Gastroesophageal sphincter (tissue), 4 donors: ENCODE measurements around the gene MRTFB. TPM values are rescaled to one million over a fixed set of nuclear protein-coding genes. Genes with fewer than 3 reads are reported as not detected.

Experiments
- ATAC-seq: fragments of 150-250 bp; one replicate; pipeline ENCODE4 v1.9.1; 2016; ENCODE audit warnings: mild to moderate bottlenecking, moderate library complexity
- H3K27ac ChIP-seq, 4 donors: fragments of 200-600 bp; sonication (generic) in 3 of 4; 1 replicate in 3 of 4; 2 replicates in 1 of 4; pipeline ENCODE4 v1.5.1; 2016 to 2019
- H3K27me3 ChIP-seq: fragments of 200-600 bp; sonication (generic); one replicate; pipeline ENCODE4 v1.5.1; 2019
- H3K36me3 ChIP-seq, 2 donors: fragments of 200-600 bp; sonication (generic); one replicate each; pipeline ENCODE4 v1.5.1; 2019; ENCODE audit warnings: control low read depth in 1 of 2
- H3K4me1 ChIP-seq, 3 donors: fragments of 200-600 bp; sonication (generic); 1 replicate in 2 of 3; 2 replicates in 1 of 3; pipeline ENCODE4 v1.5.1; 2016 to 2019; ENCODE audit warnings: control low read depth in 2 of 3
- H3K4me3 ChIP-seq, 2 donors: fragments of 200-600 bp; sonication (generic); one replicate each; pipeline ENCODE4 v1.5.1; 2019; ENCODE audit warnings: mild to moderate bottlenecking in 1 of 2, moderate library complexity in 1 of 2
- H3K9me3 ChIP-seq, 3 donors: fragments of 200-600 bp; sonication (generic); one replicate each; pipeline ENCODE4 v1.5.1; 2017 to 2019; ENCODE audit warnings: control low read depth in 2 of 3
- EP300 ChIP-seq: sonication (generic); formaldehyde crosslinking; IDR thresholded peaks from one replicate; pipeline ENCODE4 v1.6.1; 2017; ENCODE audit warnings: antibody characterized with exemption, mild to moderate bottlenecking
- POLR2A ChIP-seq, 2 donors: fragments of 450-650 bp; IDR thresholded peaks; one replicate each; pipeline ENCODE4 v1.6.1; 2017; ENCODE audit warnings: antibody characterized with exemption in 2 of 2, mild to moderate bottlenecking in 2 of 2, moderate library complexity in 1 of 2
- POLR2AphosphoS5 ChIP-seq: sonication (generic); formaldehyde crosslinking; IDR thresholded peaks from one replicate; pipeline ENCODE4 v1.6.1; 2017; ENCODE audit warnings: antibody characterized with exemption
- WGBS, 2 donors: methylation state at CpG; one replicate each; pipeline ENCODE4 v1.1.5; 2018; ENCODE audit warnings: low coverage in 1 of 2; 5-methylcytosine and 5-hydroxymethylcytosine counted together
- small RNA-seq, 4 donors: library from RNA; depleted of rRNA; stranded (forward); fragments of <200 nt; gene quantifications; one replicate each; pipeline ENCODE3, GENCODE V24; 2016
- total RNA-seq, 4 donors: library from RNA; depleted of rRNA; stranded (reverse); fragments of >200 nt; gene quantifications; one replicate each; pipeline ENCODE4 v1.1.0, GENCODE V29; 2016
- TF ChIP-seq, protein P1 (sequence below), 4 experiments: fragments of 200-600 bp in 2 of 4; fragments of 450-650 bp in 2 of 4; sonication (generic) in 1 of 4; IDR thresholded peaks; one replicate each; pipeline ENCODE4 v1.5.1; 2017 to 2019; ENCODE audit warnings: antibody characterized with exemption in 4 of 4, mild to moderate bottlenecking in 2 of 4, moderate library complexity in 2 of 4

Gene MRTFB
- total RNA-seq, 4 donors from 2014 or later, result 38.8 to 53.1 (median 41.1) TPM

DNA sequence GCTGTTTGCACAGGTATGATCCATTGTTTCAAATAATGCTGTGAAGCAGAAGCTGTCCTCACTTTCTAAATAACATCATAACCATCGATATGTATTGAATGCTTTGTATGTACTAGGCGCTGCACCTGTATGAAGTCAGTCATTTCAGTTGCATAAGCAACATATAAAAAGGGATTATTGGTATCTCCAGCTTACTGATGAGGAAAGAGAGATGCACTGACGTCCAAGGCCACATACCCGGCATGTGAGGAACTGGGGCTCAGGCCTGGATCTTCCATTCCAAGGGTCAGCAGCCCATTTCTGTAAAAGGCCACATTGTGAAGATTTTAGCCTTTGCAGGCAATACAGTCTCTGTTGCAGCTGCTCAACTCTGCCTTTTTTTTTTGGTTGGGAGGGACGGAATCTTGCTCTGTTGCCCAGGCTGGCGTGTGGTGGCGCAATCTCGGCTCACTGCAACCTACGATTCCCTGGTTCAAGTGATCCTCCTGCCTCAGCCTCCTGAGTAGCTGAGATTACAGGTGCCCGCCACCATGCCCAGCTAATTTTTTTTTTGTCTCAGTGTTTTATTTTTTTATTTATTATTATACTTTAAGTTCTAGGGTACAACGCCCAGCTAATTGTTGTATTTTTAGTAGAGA is 244.7 kb downstream of the MRTFB start:
- WGBS, 2 donors, result 70 to 75% methylated on average over 5 to 8 of the region's 11 CpGs
- no peak for ATAC-seq
- H3K9me3 ChIP-seq, result no peaks in the 10 kb centered on the region
- H3K36me3 ChIP-seq, result no peaks in the 10 kb centered on the region
- H3K4me1 ChIP-seq, result peaks cover 0 to 58% (median under 1%) of the 10 kb centered on the region in 3 donors
- H3K27me3 ChIP-seq, result no peaks in the 10 kb centered on the region
- TF ChIP-seq, protein P1, sequence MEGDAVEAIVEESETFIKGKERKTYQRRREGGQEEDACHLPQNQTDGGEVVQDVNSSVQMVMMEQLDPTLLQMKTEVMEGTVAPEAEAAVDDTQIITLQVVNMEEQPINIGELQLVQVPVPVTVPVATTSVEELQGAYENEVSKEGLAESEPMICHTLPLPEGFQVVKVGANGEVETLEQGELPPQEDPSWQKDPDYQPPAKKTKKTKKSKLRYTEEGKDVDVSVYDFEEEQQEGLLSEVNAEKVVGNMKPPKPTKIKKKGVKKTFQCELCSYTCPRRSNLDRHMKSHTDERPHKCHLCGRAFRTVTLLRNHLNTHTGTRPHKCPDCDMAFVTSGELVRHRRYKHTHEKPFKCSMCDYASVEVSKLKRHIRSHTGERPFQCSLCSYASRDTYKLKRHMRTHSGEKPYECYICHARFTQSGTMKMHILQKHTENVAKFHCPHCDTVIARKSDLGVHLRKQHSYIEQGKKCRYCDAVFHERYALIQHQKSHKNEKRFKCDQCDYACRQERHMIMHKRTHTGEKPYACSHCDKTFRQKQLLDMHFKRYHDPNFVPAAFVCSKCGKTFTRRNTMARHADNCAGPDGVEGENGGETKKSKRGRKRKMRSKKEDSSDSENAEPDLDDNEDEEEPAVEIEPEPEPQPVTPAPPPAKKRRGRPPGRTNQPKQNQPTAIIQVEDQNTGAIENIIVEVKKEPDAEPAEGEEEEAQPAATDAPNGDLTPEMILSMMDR (IDR thresholded peaks at IDR 0.05), result no peak
- TF ChIP-seq EP300 (no peak), POLR2A (IDR thresholded peaks at IDR 0.05) (no peak), POLR2AphosphoS5 (no peak)
- H3K4me3 ChIP-seq, result no peak overlapping the region
- no peak overlapping the region for H3K27ac ChIP-seq

Small RNA genes lying within 50 kb of the gene (small RNA-seq; reads per million reads assigned to genes)
- gene MIR193B (11.2 to 53.2 (median 36.0) reads per million in 4 donors), gene MIR365A (1.4 to 3.3 (median 2.7) reads per million in 4 donors), gene RF00019 (0 reads per million in 4 donors)

Other genes starting within 250 kb of the MRTFB start
- 10 to 100 TPM in 1 of 4 donors, 1 to 10 TPM in 3; 6.3 to 12.5 (median 9.2) TPM for gene ERCC4, start 151.2 kb upstream of the MRTFB start, total RNA-seq